IMR-90 (cell line): ENCODE results near the gene PTK6. TPM values are rescaled to one million over a fixed set of nuclear protein-coding genes. Genes with fewer than 3 reads are reported as not detected.

Experiments
- CEBPB ChIP-seq: IDR thresholded peaks from 2 replicates; pipeline ENCODE4 v1.6.1; 2012; ENCODE audit warnings: low read depth, low read length, improper control_type of control experiment
- MXI1 ChIP-seq: IDR thresholded peaks from 2 replicates; pipeline ENCODE4 v1.6.1; 2012; ENCODE audit warnings: low read depth, mild to moderate bottlenecking, low read length, moderate library complexity, borderline replicate concordance
- SMC3 ChIP-seq: fragments of 150-350 bp; IDR thresholded peaks from 2 replicates; pipeline ENCODE4 v1.6.1; 2016; ENCODE audit warnings: low read depth, mild to moderate bottlenecking, antibody characterized with exemption, low read length, moderate library complexity
- polyA plus RNA-seq, 3 experiments: library from polyadenylated mRNA; depleted of rRNA; stranded (reverse); fragments of >200 nt; gene quantifications; 2 replicates each; pipeline ENCODE4 v1.2.3, GENCODE V29; 2012; ENCODE audit warnings: low replicate concordance in 1 of 3
- total RNA-seq: library from RNA; depleted of rRNA; stranded (reverse); fragments of >200 nt; gene quantifications from 2 replicates; pipeline ENCODE4 v1.2.3, GENCODE V29; 2012
- TF ChIP-seq, protein P1 (sequence below): fragments of 150-350 bp; IDR thresholded peaks from 2 replicates; pipeline ENCODE4 v1.6.1; 2016; ENCODE audit warnings: low read depth, mild to moderate bottlenecking, low read length, moderate library complexity, borderline replicate concordance

The PTK6 gene
- total and polyA plus RNA-seq, 2 of the 4 experiments (the other 2 are of a cell fraction): not detected

- TF ChIP-seq, protein P1, sequence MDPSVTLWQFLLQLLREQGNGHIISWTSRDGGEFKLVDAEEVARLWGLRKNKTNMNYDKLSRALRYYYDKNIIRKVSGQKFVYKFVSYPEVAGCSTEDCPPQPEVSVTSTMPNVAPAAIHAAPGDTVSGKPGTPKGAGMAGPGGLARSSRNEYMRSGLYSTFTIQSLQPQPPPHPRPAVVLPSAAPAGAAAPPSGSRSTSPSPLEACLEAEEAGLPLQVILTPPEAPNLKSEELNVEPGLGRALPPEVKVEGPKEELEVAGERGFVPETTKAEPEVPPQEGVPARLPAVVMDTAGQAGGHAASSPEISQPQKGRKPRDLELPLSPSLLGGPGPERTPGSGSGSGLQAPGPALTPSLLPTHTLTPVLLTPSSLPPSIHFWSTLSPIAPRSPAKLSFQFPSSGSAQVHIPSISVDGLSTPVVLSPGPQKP: no peak
- TF ChIP-seq MXI1 (no peak), CEBPB (no peak), SMC3 (no peak)
Measured at GRCh38 chr20:63563225-63563935, 26.2 kb upstream of the PTK6 start (continued).
